ENCODE measurements around the gene RTRAF. TPM values are rescaled to one million over a fixed set of nuclear protein-coding genes. Genes with fewer than 3 reads are reported as not detected.

Gene RTRAF
- total and polyA plus RNA-seq, 2 donors (not counting 1 experiment from before 2014, with no cell fraction given), result 34.7 to 91.1 TPM

DNA sequence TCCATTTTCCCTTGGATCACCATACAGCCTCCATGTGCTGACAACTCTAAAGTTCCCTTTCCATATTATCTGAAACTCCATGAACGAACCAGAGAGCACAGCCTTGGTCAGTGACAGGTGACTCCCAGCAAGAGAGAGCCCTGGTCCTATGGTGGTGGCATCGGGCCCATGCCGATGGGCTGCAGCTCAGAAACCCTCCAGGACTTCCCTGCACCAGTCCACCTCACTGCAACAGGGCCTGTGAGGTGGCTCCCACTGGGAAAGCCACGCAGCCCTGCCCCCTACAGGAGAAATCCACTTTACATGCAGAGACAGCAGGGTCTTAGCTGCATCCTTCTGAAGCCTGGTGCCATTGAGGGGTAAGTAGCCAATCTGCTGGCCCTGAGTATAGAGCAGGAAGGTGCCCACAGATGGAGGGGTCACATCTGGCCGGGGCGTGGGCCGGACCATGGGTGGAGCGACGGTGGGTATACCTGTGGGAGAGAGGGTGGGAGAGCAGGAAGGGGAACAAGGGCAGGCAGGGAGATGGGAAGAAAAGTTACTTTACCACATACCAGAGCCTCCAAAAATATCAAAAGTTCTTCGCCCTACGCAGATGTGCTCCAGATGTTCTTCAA lies 24.7 kb downstream of the RTRAF start:
- intact Hi-C loops (cut with micrococcal nuclease), result no loop called here

DNA sequence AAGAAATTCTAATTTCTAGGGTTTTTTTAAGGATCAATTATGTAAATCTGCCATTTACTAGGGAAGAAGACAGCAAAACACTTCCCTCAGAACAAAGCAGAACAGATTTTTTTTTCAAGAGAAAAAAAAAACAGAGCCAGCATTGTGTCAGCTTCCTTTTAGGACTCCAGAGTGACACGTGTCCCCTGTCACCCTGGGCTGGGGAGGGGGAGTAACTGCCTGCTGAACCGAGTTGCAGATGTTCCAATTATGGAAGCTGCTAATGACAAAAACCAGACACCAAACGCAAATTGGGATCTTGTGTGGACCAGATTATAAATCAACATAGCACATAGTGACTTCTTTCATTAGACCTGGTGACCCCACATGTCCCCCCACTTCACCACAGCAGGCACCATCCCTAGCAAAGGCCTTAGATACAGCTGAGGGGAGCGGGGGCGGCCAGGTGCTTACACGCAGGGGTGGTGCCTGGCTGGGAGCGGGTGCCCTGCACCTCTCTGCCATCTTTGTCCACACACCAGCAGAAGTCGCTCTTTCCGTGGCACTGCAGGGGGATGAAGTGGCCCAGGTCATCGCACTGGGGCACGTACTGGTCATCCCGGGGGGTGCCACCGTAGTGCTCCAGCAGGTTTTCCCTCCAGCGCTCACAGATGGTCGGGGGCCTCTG lies 25.4 kb downstream of the RTRAF start:
- ChIA-PET CTCF (no interaction called here), POLR2A (no interaction called here)
- peaks cover 4% of the 10 kb centered on the region for H3K27me3 Mint-ChIP-seq
- 75% methylated on average over 10 of the region's 15 CpGs for WGBS (ENCODE audit: insufficient coverage)
- ATAC-seq (ENCODE audit: low read depth), result no peak
- Histone ChIP-seq H3K27me3 (replicated peaks in 1 of 4; ENCODE audit: control extremely low read depth in 1 of 4, control insufficient read depth in 3 of 4, insufficient read depth in 4 of 4, low read length in 3 of 4) (peaks cover 0 to 2% (median 0%) of the 10 kb centered on the region in 4 experiments), H3K9ac (ENCODE audit: low read length) (no peak overlapping the region), H2AFZ (ENCODE audit: insufficient read depth, low read depth, low read length, poor library complexity, severe bottlenecking) (no peak overlapping the region), H3K27ac (ENCODE audit: low read length in 2 of 2) (no peak overlapping the region), H3K4me3 (ENCODE audit: control extremely low read depth in 1 of 5, extremely low read depth in 1 of 5, insufficient read depth in 1 of 5, low read depth in 2 of 5, low read length in 4 of 5) (no peak overlapping the region), H3K4me1 (ENCODE audit: control insufficient read depth in 2 of 2, insufficient read depth in 2 of 2, low read length in 2 of 2) (no peaks in the 10 kb centered on the region), H4K20me1 (ENCODE audit: control insufficient read depth, insufficient read depth, low read length, poor library complexity, severe bottlenecking) (no peaks in the 10 kb centered on the region), H3K4me2 (replicated peaks; ENCODE audit: low read depth, low read length, poor library complexity, severe bottlenecking) (no peak overlapping the region), H3K79me2 (ENCODE audit: control insufficient read depth, insufficient read depth, low read length) (no peaks in the 10 kb centered on the region), H3K9me3 (ENCODE audit: control extremely low read depth in 1 of 3, control insufficient read depth in 2 of 3, insufficient read depth in 1 of 3, low read length in 2 of 3) (peaks cover 0 to 6% (median 0%) of the 10 kb centered on the region in 3 donors), H3K36me3 (replicated peaks in 1 of 2; ENCODE audit: control extremely low read depth in 1 of 2, control insufficient read depth in 1 of 2, extremely low read depth in 1 of 2, insufficient read depth in 2 of 2, low read length in 1 of 2) (peaks cover 0 to 21% of the 10 kb centered on the region in 2 experiments)
- H3K27ac Mint-ChIP-seq, result no peak overlapping the region
- no peak overlapping the region for H3K4me3 Mint-ChIP-seq
- no peak for DNase-seq
- no peaks in the 10 kb centered on the region for H3K9me3 Mint-ChIP-seq (ENCODE audit: insufficient read depth)
- intact Hi-C loops (cut with micrococcal nuclease), result no loop called here
- no peaks in the 10 kb centered on the region for H3K4me1 Mint-ChIP-seq
- TF ChIP-seq, protein P1, sequence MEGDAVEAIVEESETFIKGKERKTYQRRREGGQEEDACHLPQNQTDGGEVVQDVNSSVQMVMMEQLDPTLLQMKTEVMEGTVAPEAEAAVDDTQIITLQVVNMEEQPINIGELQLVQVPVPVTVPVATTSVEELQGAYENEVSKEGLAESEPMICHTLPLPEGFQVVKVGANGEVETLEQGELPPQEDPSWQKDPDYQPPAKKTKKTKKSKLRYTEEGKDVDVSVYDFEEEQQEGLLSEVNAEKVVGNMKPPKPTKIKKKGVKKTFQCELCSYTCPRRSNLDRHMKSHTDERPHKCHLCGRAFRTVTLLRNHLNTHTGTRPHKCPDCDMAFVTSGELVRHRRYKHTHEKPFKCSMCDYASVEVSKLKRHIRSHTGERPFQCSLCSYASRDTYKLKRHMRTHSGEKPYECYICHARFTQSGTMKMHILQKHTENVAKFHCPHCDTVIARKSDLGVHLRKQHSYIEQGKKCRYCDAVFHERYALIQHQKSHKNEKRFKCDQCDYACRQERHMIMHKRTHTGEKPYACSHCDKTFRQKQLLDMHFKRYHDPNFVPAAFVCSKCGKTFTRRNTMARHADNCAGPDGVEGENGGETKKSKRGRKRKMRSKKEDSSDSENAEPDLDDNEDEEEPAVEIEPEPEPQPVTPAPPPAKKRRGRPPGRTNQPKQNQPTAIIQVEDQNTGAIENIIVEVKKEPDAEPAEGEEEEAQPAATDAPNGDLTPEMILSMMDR (IDR thresholded peaks at IDR 0.05), result no peak
- no peak for TF ChIP-seq EZH2 (IDR thresholded peaks at IDR 0.05; ENCODE audit: borderline replicate concordance, insufficient read depth, low read depth, low read length, poor library complexity, severe bottlenecking)

More for the DNA sequence above, 24.7 kb downstream of the RTRAF start:
- Mint-ChIP-seq H3K9me3 (ENCODE audit: insufficient read depth) (no peaks in the 10 kb centered on the region), H3K4me3 (no peak overlapping the region), H3K4me1 (no peaks in the 10 kb centered on the region), H3K27ac (no peak overlapping the region), H3K27me3 (peaks cover 4% of the 10 kb centered on the region)
- no peak overlapping the region for H3K4me2 ChIP-seq (replicated peaks; ENCODE audit: low read depth, low read length, poor library complexity, severe bottlenecking)
- no peak for ATAC-seq (ENCODE audit: low read depth)
- no peak overlapping the region for H3K9ac ChIP-seq (ENCODE audit: low read length)
- no peaks in the 10 kb centered on the region for H3K79me2 ChIP-seq (ENCODE audit: control insufficient read depth, insufficient read depth, low read length)
- no peak for DNase-seq
- H2AFZ ChIP-seq (ENCODE audit: insufficient read depth, low read depth, low read length, poor library complexity, severe bottlenecking), result no peak overlapping the region
- TF ChIP-seq, protein P1 (IDR thresholded peaks at IDR 0.05), result no peak
- no peak for TF ChIP-seq EZH2 (IDR thresholded peaks at IDR 0.05; ENCODE audit: borderline replicate concordance, insufficient read depth, low read depth, low read length, poor library complexity, severe bottlenecking)
- ChIA-PET CTCF (no interaction called here), POLR2A (no interaction called here)
- H3K4me1 ChIP-seq (ENCODE audit: control insufficient read depth in 2 of 2, insufficient read depth in 2 of 2, low read length in 2 of 2), result no peaks in the 10 kb centered on the region
- peaks cover 0 to 2% (median 0%) of the 10 kb centered on the region in 3 donors for H3K9me3 ChIP-seq (ENCODE audit: control extremely low read depth in 1 of 3, control insufficient read depth in 2 of 3, insufficient read depth in 1 of 3, low read length in 2 of 3)
- WGBS (ENCODE audit: insufficient coverage), result 80% methylated on average over 6 of the region's 11 CpGs
- no peak overlapping the region for H3K4me3 ChIP-seq (ENCODE audit: control extremely low read depth in 1 of 5, extremely low read depth in 1 of 5, insufficient read depth in 1 of 5, low read depth in 2 of 5, low read length in 4 of 5)
- peaks cover under 1 to 26% of the 10 kb centered on the region in 2 experiments for H3K36me3 ChIP-seq (replicated peaks in 1 of 2; ENCODE audit: control extremely low read depth in 1 of 2, control insufficient read depth in 1 of 2, extremely low read depth in 1 of 2, insufficient read depth in 2 of 2, low read length in 1 of 2)
- no peaks in the 10 kb centered on the region for H4K20me1 ChIP-seq (ENCODE audit: control insufficient read depth, insufficient read depth, low read length, poor library complexity, severe bottlenecking)
- no peak overlapping the region for H3K27ac ChIP-seq (ENCODE audit: low read length in 2 of 2)
- no peaks in the 10 kb centered on the region for H3K27me3 ChIP-seq (replicated peaks in 1 of 4; ENCODE audit: control extremely low read depth in 1 of 4, control insufficient read depth in 3 of 4, insufficient read depth in 4 of 4, low read length in 3 of 4)
